H7 (cell line): Measurements from ENCODE around the gene BNIP5. TPM values are rescaled to one million over a fixed set of nuclear protein-coding genes. Genes with fewer than 3 reads are reported as not detected.

Experiments
- DNase-seq: peaks from one replicate; pipeline ENCODE4 v3.0.0; 2012
- H3K27me3 ChIP-seq: 2 replicates; pipeline ENCODE4 v1.6.0; 2011; ENCODE audit warnings: mild to moderate bottlenecking, low read length; ENCODE audit not compliant: control insufficient read depth, insufficient read depth
- H3K36me3 ChIP-seq: replicated peaks from 2 replicates; pipeline ENCODE4 v1.5.1; 2011; ENCODE audit warnings: low read length; ENCODE audit not compliant: control insufficient read depth, insufficient read depth
- H3K4me3 ChIP-seq: 2 replicates; pipeline ENCODE4 v1.5.1; 2011; ENCODE audit warnings: low read depth, mild to moderate bottlenecking, control low read depth, low read length, moderate library complexity; ENCODE audit not compliant: insufficient read depth
- total RNA-seq: library from RNA; depleted of rRNA; stranded (reverse); fragments of >200 nt; shearing (Covaris generic); gene quantifications from 2 replicates; pipeline ENCODE4 v1.2.3, GENCODE V29; 2014

Gene BNIP5
- total RNA-seq, 1 experiment from 2014 or later: not detected

DNA sequence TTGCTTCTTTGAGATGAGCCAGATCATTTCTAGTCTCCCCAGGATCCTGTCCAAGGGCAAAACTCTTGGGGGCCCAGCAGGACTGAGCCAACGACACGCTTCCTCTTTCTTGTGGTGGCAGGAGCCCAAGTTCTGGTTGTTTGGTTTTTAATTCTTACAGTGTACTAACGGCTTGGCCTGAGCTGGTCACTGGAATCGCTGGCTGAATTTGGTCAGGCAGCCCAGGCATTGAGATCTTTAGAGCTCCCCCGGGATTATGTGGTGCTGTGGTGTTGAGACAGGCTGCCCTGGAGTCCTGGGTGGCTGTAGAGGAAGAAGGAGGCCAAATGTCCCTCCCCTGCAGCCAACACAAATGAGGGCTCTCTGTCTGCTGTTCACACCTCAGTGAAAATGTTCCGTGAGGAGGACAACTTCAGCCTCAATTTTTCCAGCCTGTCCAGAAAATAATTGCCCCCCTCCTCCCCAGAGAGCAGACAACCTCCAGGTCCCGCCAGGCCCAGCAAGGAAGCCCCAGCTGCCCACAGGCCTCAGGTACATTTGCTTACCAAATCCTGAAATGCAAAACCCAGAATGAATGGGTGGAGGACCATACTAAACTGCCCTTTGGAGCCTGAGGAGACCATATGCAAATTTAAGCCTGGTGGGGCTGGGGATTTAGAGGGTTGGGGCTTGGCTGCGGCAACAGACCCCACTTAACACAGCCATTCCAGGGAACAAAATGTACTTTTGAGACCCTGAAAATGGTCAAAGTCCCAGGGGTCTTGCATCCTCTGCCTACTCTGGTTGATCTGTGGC lies 23.6 kb downstream of the BNIP5 start:
- H3K36me3 ChIP-seq: no peaks in the 10 kb centered on the region
- H3K4me3 ChIP-seq: no peak overlapping the region
- no peaks in the 10 kb centered on the region for H3K27me3 ChIP-seq
- no peak for DNase-seq

DNA sequence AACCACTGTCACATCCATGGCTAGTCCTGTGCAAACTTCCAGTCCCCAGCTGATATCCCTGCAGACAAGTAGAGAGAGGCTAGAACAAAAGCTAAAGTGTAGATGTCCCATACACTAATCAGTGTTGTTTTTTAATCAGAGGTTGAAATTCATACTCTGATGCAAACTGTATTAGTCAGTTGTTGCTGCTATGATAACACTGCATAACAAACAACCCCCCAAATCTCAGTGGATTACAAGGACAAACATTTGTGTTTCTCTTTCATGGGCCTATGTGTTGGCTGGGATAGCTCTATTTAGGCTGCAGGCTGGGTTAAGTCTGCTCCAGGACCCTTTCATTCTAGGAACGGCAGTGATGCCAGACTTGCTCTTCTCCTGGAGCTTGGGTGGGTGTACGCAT lies 26.8 kb downstream of the BNIP5 start:
- DNase-seq: no peak
- no peak overlapping the region for H3K4me3 ChIP-seq
- H3K27me3 ChIP-seq: no peaks in the 10 kb centered on the region
- H3K36me3 ChIP-seq: no peaks in the 10 kb centered on the region

DNA sequence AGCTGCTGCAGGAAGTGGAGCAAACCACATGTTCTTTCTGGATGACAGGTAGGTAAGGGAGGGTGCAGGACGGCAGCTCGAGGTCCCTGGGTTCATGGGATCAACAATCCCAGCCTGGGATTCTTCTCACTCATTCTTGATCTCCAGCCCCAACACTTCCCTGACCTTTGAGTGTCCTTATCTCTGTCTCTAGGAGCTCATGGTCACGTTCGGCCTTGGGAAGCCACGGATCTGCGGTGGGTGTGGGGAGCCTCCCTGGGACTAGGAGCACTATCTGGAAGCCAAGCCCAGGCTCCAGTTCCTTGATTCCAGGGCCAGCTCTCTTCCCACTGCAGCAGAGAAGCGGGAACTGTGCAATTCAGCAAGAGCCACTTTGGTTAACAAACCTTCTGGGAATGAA lies 27.5 kb downstream of the BNIP5 start:
- H3K27me3 ChIP-seq: no peaks in the 10 kb centered on the region
- no peaks in the 10 kb centered on the region for H3K36me3 ChIP-seq
- DNase-seq: no peak
- H3K4me3 ChIP-seq: no peak overlapping the region

DNA sequence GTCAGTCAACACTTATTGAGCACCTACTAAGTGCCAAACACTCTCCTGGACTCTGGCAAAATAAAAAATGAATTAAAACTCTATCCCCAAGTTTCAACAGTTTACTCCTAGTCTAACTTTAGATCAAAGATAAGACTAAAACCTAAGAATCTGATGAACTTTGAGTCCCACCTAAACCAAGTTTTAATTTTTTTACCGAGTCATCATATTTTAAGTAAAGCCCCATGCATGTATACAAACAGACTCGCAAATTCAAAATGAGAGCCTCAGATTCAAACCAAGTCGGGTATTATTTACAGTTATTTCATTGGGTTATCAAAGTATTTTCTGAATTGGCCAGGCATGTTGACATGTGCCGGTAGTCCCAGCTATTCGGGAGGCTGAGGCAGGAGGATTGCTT lies 28.2 kb downstream of the BNIP5 start:
- H3K27me3 ChIP-seq: no peaks in the 10 kb centered on the region
- DNase-seq: no peak
- no peak overlapping the region for H3K4me3 ChIP-seq
- no peaks in the 10 kb centered on the region for H3K36me3 ChIP-seq

DNA sequence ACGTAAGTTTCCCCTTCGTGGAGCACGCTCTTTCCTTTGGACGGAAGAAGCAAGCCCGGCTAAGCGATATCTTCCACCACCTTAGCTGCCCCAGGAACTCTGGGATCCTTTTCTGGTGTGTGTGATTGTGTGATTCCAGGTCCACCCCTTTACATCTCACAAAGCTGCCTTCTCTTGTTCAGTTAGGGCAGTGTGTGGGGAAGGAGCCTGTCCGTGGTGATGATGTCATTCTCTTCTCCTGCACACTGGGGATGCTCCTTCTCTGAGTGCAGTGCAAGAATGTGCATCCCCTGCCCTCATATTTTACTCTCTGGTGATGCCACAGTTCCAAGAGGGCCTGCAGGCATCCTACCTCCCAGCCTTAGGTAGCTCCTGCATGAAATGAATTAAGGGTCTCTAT lies 30.3 kb downstream of the BNIP5 start:
- no peak for DNase-seq
- no peaks in the 10 kb centered on the region for H3K36me3 ChIP-seq
- no peaks in the 10 kb centered on the region for H3K27me3 ChIP-seq
- no peak overlapping the region for H3K4me3 ChIP-seq

DNA sequence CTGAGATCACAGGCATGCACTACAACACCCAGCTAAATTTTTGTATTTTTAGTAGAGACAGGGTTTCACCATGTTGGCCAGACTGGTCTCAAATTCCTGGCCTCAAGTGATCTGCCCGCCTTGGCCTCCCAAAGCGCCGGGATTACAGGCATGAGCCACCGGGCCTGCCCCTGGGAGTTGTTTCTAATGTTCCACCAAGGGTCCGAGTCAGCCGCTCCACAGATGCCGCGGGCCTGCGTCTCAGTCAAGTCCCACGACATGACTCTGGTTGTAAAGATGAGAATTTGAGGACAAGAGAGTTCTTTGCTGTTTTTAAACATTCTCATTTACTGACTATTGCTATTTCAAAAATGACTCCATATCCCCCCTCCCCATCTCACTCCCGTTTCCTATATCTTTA lies 30.8 kb downstream of the BNIP5 start:
- no peaks in the 10 kb centered on the region for H3K27me3 ChIP-seq
- no peak overlapping the region for H3K4me3 ChIP-seq
- no peak for DNase-seq
- H3K36me3 ChIP-seq: no peaks in the 10 kb centered on the region

DNA sequence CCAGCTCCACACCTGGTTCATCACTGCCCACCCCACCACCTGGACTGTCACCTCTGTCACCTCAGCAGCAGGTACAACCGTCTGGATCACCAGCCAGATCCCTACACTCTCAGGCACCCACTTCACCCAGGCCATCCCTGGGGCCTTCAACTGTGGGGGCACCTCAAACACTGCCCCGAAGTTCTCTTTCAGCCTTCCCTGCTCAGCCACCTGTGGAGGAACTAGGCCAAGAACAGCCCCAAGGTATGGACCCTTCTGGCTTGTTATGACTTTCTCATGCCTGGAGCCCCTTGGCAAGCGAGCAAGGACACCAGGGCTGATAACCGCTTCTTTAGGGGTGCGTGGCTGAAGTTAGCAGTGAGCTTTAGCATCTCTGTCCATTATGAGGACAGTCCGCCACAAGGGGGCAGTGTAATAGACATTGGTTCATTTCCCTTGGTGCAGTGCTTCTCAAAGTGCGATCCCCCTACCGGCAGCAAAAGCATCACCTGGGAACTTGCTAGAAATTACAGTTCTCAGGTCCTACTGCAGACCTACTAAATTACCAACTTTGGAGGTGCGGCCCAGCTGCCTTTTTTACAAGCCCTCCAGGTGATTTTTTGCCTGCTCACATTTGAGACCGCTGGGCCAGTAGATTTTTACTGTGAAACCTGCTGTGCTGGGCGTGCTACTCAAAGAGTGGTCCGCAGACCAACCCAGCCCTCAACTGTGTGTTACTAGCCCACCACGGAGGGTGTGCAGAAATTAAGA lies 34.3 kb downstream of the BNIP5 start:
- peak; percentile 89 for DNase-seq
- Histone ChIP-seq H3K36me3 (no peaks in the 10 kb centered on the region), H3K27me3 (no peaks in the 10 kb centered on the region), H3K4me3 (no peak overlapping the region)

DNA sequence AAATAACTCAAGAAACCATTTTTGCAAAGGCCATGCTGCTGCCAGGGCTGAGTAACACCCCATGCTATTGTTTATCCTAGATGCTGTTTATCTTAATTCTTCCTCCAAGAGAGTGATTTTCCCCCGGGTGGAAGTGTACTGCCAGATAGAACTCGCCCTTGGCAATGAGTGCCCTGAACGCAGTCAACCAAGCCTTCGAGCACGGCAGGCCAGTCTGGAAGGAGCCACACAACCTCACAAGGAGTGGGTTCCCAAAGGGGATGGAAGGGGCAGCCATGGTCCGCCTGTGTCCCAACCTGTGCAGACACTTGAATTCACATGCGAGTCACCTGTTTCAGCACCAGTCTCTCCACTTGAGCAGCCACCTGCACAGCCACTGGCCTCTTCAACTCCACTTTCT lies 34.9 kb downstream of the BNIP5 start:
- Histone ChIP-seq H3K36me3 (no peaks in the 10 kb centered on the region), H3K4me3 (no peak overlapping the region), H3K27me3 (no peaks in the 10 kb centered on the region)
- DNase-seq: no peak

GRCh38 chr6:36301085-36301658 lies 35.5 kb downstream of the BNIP5 start:
- DNase-seq: no peak
- Histone ChIP-seq H3K4me3 (no peak overlapping the region), H3K27me3 (no peaks in the 10 kb centered on the region), H3K36me3 (no peaks in the 10 kb centered on the region)

DNA sequence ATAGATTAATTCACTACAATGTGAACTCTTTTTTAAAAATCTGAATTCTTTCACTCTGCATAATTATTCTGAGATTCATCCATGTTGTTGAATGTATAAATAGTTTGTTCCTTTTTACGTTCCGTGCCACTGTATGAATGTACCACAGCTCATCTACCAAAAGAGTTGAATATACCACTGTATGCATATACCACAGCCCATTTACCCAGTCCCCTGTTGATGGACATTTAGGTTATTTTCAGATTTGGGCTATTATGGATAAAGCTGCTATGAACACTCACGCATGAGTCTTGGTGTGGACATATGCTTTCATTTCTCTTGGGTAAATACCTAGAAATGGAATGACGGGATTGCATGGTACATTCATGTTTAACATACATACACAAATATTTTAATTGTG lies 38.7 kb downstream of the BNIP5 start:
- no peak overlapping the region for H3K4me3 ChIP-seq
- H3K27me3 ChIP-seq: no peaks in the 10 kb centered on the region
- no peak for DNase-seq
- no peaks in the 10 kb centered on the region for H3K36me3 ChIP-seq

GRCh38 chr6:36297511-36297910 lies 39.2 kb downstream of the BNIP5 start:
- H3K27me3 ChIP-seq: no peaks in the 10 kb centered on the region
- no peak for DNase-seq
- no peak overlapping the region for H3K4me3 ChIP-seq
- H3K36me3 ChIP-seq: no peaks in the 10 kb centered on the region

GRCh38 chr6:36297051-36297450 lies 39.6 kb downstream of the BNIP5 start:
- no peak for DNase-seq
- Histone ChIP-seq H3K27me3 (no peaks in the 10 kb centered on the region), H3K36me3 (no peaks in the 10 kb centered on the region), H3K4me3 (no peak overlapping the region)

DNA sequence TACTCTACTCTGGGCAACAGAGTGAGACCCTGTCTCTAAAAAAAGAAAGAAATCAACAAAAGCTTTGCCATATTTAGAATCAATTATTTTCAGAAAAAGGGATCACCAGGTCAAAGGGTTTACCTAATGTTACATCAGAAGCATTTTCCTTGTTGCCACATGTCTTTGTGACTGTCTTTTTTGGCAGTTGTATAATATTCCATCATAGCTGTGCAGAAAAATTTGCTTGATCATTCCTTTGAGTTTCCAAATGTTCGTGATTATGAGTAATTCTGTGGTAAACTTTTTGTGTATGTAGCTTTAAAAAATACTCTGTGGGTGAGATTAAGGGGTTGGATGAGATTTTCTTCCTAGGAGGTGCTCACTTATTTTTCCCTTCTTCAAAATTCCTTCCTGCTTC lies 40.4 kb downstream of the BNIP5 start:
- no peaks in the 10 kb centered on the region for H3K27me3 ChIP-seq
- no peak overlapping the region for H3K4me3 ChIP-seq
- no peaks in the 10 kb centered on the region for H3K36me3 ChIP-seq
- DNase-seq: no peak

DNA sequence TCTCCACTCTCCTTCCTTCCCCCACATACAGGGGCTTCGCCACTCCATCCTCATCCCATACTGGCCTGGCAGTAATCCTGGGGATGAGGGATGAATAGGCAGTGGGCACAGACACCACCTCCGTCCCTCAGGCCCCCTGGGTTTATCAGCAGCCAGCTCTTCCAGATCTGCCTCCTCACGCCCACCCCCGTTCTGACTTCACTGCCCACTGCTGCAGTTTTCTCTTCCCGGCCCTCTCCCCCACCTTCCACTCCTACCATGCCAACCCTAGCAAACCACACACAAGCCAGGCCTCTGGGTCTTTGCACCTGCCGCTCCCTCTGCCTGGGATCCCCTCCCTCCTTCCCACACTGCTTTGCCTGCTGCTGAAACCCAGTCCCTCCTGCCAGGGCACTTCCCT lies 44.5 kb downstream of the BNIP5 start:
- DNase-seq: no peak
- H3K4me3 ChIP-seq: no peak overlapping the region

More for the DNA sequence above, 44.5 kb downstream of the BNIP5 start:
- no peaks in the 10 kb centered on the region for H3K36me3 ChIP-seq
- H3K27me3 ChIP-seq: no peaks in the 10 kb centered on the region
